Adrenal gland (tissue), 12 donors: ENCODE results near the gene UBC. TPM values are rescaled to one million over a fixed set of nuclear protein-coding genes. Genes with fewer than 3 reads are reported as not detected.
A peak's percentile ranks its signal among the peaks of the same experiment; 100 is the strongest.

ENCODE experiments used
- DNase-seq, 7 donors: peaks; one replicate each; pipeline ENCODE4 v3.0.0-alpha.2; 2019 to 2020
- H3K27ac ChIP-seq, 5 donors: fragments of 200-600 bp; sonication (generic) in 4 of 5; 1 replicate in 3 of 5; 2 replicates in 2 of 5; pipeline versions ENCODE4 v1.5.1 to v1.8.0; 2016 to 2020; ENCODE audit warnings: mild to moderate bottlenecking in 1 of 5
- H3K27me3 ChIP-seq: fragments of 200-600 bp; 2 replicates; pipeline ENCODE4 v1.8.0; 2021
- H3K36me3 ChIP-seq, 2 donors: fragments of 200-600 bp; replicated peaks in 1 of 2; 1 replicate in 1 of 2; 2 replicates in 1 of 2; pipeline versions ENCODE4 v1.5.1 to v1.8.0; 2018 to 2022
- H3K4me1 ChIP-seq, 2 donors: fragments of 200-600 bp; replicated peaks in 1 of 2; 1 replicate in 1 of 2; 2 replicates in 1 of 2; pipeline versions ENCODE4 v1.5.1 to v1.8.0; 2018 to 2021
- H3K4me3 ChIP-seq, 4 donors: fragments of 200-600 bp; sonication (generic) in 3 of 4; one replicate each; pipeline ENCODE4 v1.5.1; 2016 to 2018
- H3K9me3 ChIP-seq, 3 donors: fragments of 200-600 bp; sonication (generic) in 1 of 3; replicated peaks in 1 of 3; 1 replicate in 2 of 3; 2 replicates in 1 of 3; pipeline versions ENCODE4 v1.5.1 to v1.8.0; 2016 to 2021
- CTCF ChIP-seq, 6 experiments: fragments of 450-650 bp in 4 of 6; fragments of 200-600 bp in 2 of 6; sonication (generic) in 1 of 6; IDR thresholded peaks; 1 replicate in 5 of 6; 2 replicates in 1 of 6; pipeline versions ENCODE4 v1.5.1 to v1.8.0; 2016 to 2021; ENCODE audit warnings: antibody characterized with exemption in 6 of 6, mild to moderate bottlenecking in 2 of 6, moderate library complexity in 1 of 6
- POLR2A ChIP-seq, 2 donors: fragments of 450-650 bp; IDR thresholded peaks; one replicate each; pipeline ENCODE4 v1.6.1; 2017; ENCODE audit warnings: antibody characterized with exemption in 2 of 2, mild to moderate bottlenecking in 2 of 2, moderate library complexity in 1 of 2
- WGBS, 4 donors: extraction: QIAGEN DNeasy Blood & Tissue Kit in 2 of 4; methylation state at CpG; one replicate each; pipeline versions ENCODE4 v1.1.5 to v1.1.7; 2013 to 2017; 5-methylcytosine and 5-hydroxymethylcytosine counted together
- intact Hi-C, 2 donors: fragments of 100-400 bp; cut with DNase I; formaldehyde crosslinking; loops; one replicate each; pipeline versions ENCODE4 v1.14.1 to v1.15.0; 2022 to 2023
- polyA plus RNA-seq, 3 donors: library from polyadenylated mRNA; stranded (reverse); fragments of 200-250 nt in 2 of 3; fragments of 350-450 nt in 1 of 3; fragmentation: Illumina TruSeq in 1 of 3; extraction: RNeasy Lipid Tissue Mini Kit (QIAGEN cat#74804) in 1 of 3; gene quantifications; one replicate each; pipeline ENCODE4 v1.2.3, GENCODE V29; 2013 to 2014
- total RNA-seq, 9 donors: library from RNA; depleted of rRNA in 4 of 9; stranded (reverse); fragments of >200 nt in 4 of 9; fragments of 120-200 nt in 1 of 9; fragmentation: NEBNext Ultra II Directional in 1 of 9; extraction: Animal tissue kit (Norgen Biotek cat#: 25700) in 1 of 9; gene quantifications; one replicate each; pipeline versions ENCODE4 v1.1.0 to v1.2.4, GENCODE V29; 2013 to 2023
- donor health status: healthy with polysubstance abuse.
- donor health status: Bipolar disorder and iron deficiency.
- donor health status: DM: yes; HTN: yes; CAD: no.
- donor health status: DM: no; HTN: no; CAD: no.
- donor health status: DM: no; HTN: no; CAD: no.
- donor health status: DM: yes; HTN: yes; CAD: no.

The UBC gene
- total and polyA plus RNA-seq, 12 donors, result 797 to 1,869 (median 1,116) TPM

- Histone ChIP-seq H3K4me1 (no peaks in the 10 kb centered on the region), H3K9me3 (no peaks in the 10 kb centered on the region), H3K27me3 (no peaks in the 10 kb centered on the region), H3K4me3 (no peak overlapping the region), H3K27ac (no peak overlapping the region), H3K36me3 (peaks cover 0 to 44% of the 10 kb centered on the region in 2 donors)
- intact Hi-C loops, result no loop called here
- TF ChIP-seq POLR2A (IDR thresholded peaks at IDR 0.05), result no peak
- TF ChIP-seq CTCF (IDR thresholded peaks at IDR 0.05), result no peak
- peak in 1 of 7 donors; percentile 15 for DNase-seq
- WGBS, 4 donors, result 90 to 94% (median 92%) methylated on average over 5 to 11 of the region's 11 CpGs
These were observed 32.6 kb upstream of the UBC start for GRCh38 chr12:124947013-124947412.

- WGBS, 4 donors, result 85 to 96% (median 92%) methylated on average over 9 to 10 of the region's 10 CpGs
- DNase-seq, result peak in 1 of 7 donors; percentile 11
- TF ChIP-seq CTCF (IDR thresholded peaks at IDR 0.05), result no peak
- no peak for TF ChIP-seq POLR2A (IDR thresholded peaks at IDR 0.05)
- H3K9me3 ChIP-seq, result no peaks in the 10 kb centered on the region
- no peaks in the 10 kb centered on the region for H3K27me3 ChIP-seq
- intact Hi-C loops, result no loop called here
- H3K4me3 ChIP-seq, result no peak overlapping the region
- peaks cover 0 to 38% of the 10 kb centered on the region in 2 donors for H3K36me3 ChIP-seq
- no peaks in the 10 kb centered on the region for H3K4me1 ChIP-seq
- no peak overlapping the region for H3K27ac ChIP-seq
These were observed 32.0 kb upstream of the UBC start for GRCh38 chr12:124946447-124946793.

GRCh38 chr12:124941170-124941527 is 26.7 kb upstream of the UBC start:
- Histone ChIP-seq H3K27me3 (no peaks in the 10 kb centered on the region), H3K9me3 (no peaks in the 10 kb centered on the region), H3K4me1 (peaks cover 14 to 28% of the 10 kb centered on the region in 2 donors), H3K4me3 (peak overlapping the region in 1 of 4 donors; percentile 51), H3K27ac (peak overlapping the region in 3 of 5 donors; percentile 77 to 95 (median 92)), H3K36me3 (no peaks in the 10 kb centered on the region)
- intact Hi-C loops, result no loop called here
- 60 to 80% (median 70%) methylated on average over 7 of the region's 7 CpGs for WGBS, 4 donors
- DNase-seq, result no peak
- TF ChIP-seq CTCF (IDR thresholded peaks at IDR 0.05) (no peak), POLR2A (IDR thresholded peaks at IDR 0.05) (no peak)

GRCh38 chr12:124940393-124941169 is 26.1 kb upstream of the UBC start:
- intact Hi-C loops, result no loop called here
- H3K27ac ChIP-seq, result peak overlapping the region; percentile 39 to 95 (median 83)
- H3K4me1 ChIP-seq, result peaks cover 14 to 28% of the 10 kb centered on the region in 2 donors
- TF ChIP-seq POLR2A (IDR thresholded peaks at IDR 0.05), result peak in 1 of 2 donors; percentile 35
- TF ChIP-seq CTCF (IDR thresholded peaks at IDR 0.05), result peak; percentile 91 to 98 (median 94)
- 4 to 15% (median 7%) methylated on average over 22 to 27 of the region's 27 CpGs for WGBS, 4 donors
- no peaks in the 10 kb centered on the region for H3K27me3 ChIP-seq
- peak overlapping the region in 1 of 4 donors; percentile 51 for H3K4me3 ChIP-seq
- no peaks in the 10 kb centered on the region for H3K9me3 ChIP-seq
- H3K36me3 ChIP-seq, result no peaks in the 10 kb centered on the region
- peak; percentile 87 to 96 (median 92) for DNase-seq
